ENCODE results near the gene SACM1L.

The SACM1L gene

GRCh38 chr3:45730409-45731154, 41.4 kb downstream of the SACM1L start:
- no peaks in the 10 kb centered on the region for H3K9me3 ChIP-seq (ENCODE audit: severe bottlenecking)
- H3K27me3 ChIP-seq (ENCODE audit: insufficient read depth, low read depth, severe bottlenecking): no peaks in the 10 kb centered on the region
- no peak overlapping the region for H3K4me3 ChIP-seq (ENCODE audit: low read depth, low read length)
- no peak for DNase-seq
- no peak overlapping the region for H3K27ac ChIP-seq
- peaks cover 61% of the 10 kb centered on the region for H3K36me3 ChIP-seq
- no peak for TF ChIP-seq CTCF (IDR thresholded peaks at IDR 0.05; ENCODE audit: low read depth, low read length)

GRCh38 chr3:45736707-45737106, 47.5 kb downstream of the SACM1L start:
- no peaks in the 10 kb centered on the region for H3K27me3 ChIP-seq (ENCODE audit: insufficient read depth, low read depth, severe bottlenecking)
- TF ChIP-seq CTCF (IDR thresholded peaks at IDR 0.05; ENCODE audit: low read depth, low read length): no peak
- no peak overlapping the region for H3K27ac ChIP-seq
- H3K9me3 ChIP-seq (ENCODE audit: severe bottlenecking): no peaks in the 10 kb centered on the region
- DNase-seq: no peak
- no peak overlapping the region for H3K4me3 ChIP-seq (ENCODE audit: low read depth, low read length)
- H3K36me3 ChIP-seq: peaks cover 81% of the 10 kb centered on the region

GRCh38 chr3:45737234-45737633, 48.0 kb downstream of the SACM1L start:
- H3K27ac ChIP-seq: no peak overlapping the region
- H3K36me3 ChIP-seq: peaks cover 81% of the 10 kb centered on the region
- no peak for TF ChIP-seq CTCF (IDR thresholded peaks at IDR 0.05; ENCODE audit: low read depth, low read length)
- no peaks in the 10 kb centered on the region for H3K27me3 ChIP-seq (ENCODE audit: insufficient read depth, low read depth, severe bottlenecking)
- no peaks in the 10 kb centered on the region for H3K9me3 ChIP-seq (ENCODE audit: severe bottlenecking)
- H3K4me3 ChIP-seq (ENCODE audit: low read depth, low read length): no peak overlapping the region
- no peak for DNase-seq

- H3K4me3 ChIP-seq (ENCODE audit: low read depth, low read length): no peak overlapping the region
- TF ChIP-seq CTCF (IDR thresholded peaks at IDR 0.05; ENCODE audit: low read depth, low read length): no peak
- H3K27ac ChIP-seq: no peak overlapping the region
- no peaks in the 10 kb centered on the region for H3K9me3 ChIP-seq (ENCODE audit: severe bottlenecking)
- H3K36me3 ChIP-seq: peaks cover 71% of the 10 kb centered on the region
- DNase-seq: no peak
- H3K27me3 ChIP-seq (ENCODE audit: insufficient read depth, low read depth, severe bottlenecking): no peaks in the 10 kb centered on the region
Observed at GRCh38 chr3:45739991-45740390, 50.8 kb downstream of the SACM1L start.

- Histone ChIP-seq H3K9me3 (ENCODE audit: severe bottlenecking) (no peaks in the 10 kb centered on the region), H3K4me3 (ENCODE audit: low read depth, low read length) (no peak overlapping the region), H3K36me3 (peaks cover 58% of the 10 kb centered on the region), H3K27ac (no peak overlapping the region), H3K27me3 (ENCODE audit: insufficient read depth, low read depth, severe bottlenecking) (no peaks in the 10 kb centered on the region)
- no peak for TF ChIP-seq CTCF (IDR thresholded peaks at IDR 0.05; ENCODE audit: low read depth, low read length)
- no peak for DNase-seq
Observed at GRCh38 chr3:45741247-45741646, 52.1 kb downstream of the SACM1L start.

Measured in WERI-Rb-1 (cell line).